K562 (cell line): ENCODE results near the gene HECA. TPM values are rescaled to one million over a fixed set of nuclear protein-coding genes. Genes with fewer than 3 reads are reported as not detected.

ENCODE experiments used
- ATAC-seq: fragments of 200-7000 bp; cut with Tn5 transposase; 3 replicates; pipeline ENCODE4 v1.9.1; 2020; ENCODE audit warnings: moderate library complexity
- BruUV-seq: library from RNA; stranded (reverse); fragments of 400-500 nt; replicated peaks from 2 replicates; lab custom pipeline; 2021; lab: Mats Ljungman, UMichigan
- CTCF ChIA-PET: fragments of 300-600 bp; formaldehyde crosslinking; extraction: SDS; loops from one replicate; lab custom pipeline; 2021; ENCODE audit warnings: low intra/inter-chr PET ratio; lab: Yijun Ruan, JAX
- POLR2A ChIA-PET: fragments of 300-600, 350-650 bp; sonication (Branson Sonifier 250); formaldehyde crosslinking; extraction: SDS; loops from one replicate; lab custom pipeline; 2021; ENCODE audit warnings: antibody characterized with exemption, inconsistent platforms; lab: Yijun Ruan, JAX
- DNase-seq, 4 experiments: peaks; one replicate each; pipeline versions ENCODE4 v3.0.0 to v3.0.0-alpha.2; 2011 to 2018; ENCODE audit warnings: low spot score in 3 of 4, mixed read lengths in 3 of 4; ENCODE audit errors: extremely low read depth in 1 of 4
- FAIRE-seq: peaks from 2 replicates; lab custom pipeline; 2011; peaks lifted over from hg19 to GRCh38; lab: Jason Lieb, UNC
- H2AFZ ChIP-seq: 2 replicates; pipeline ENCODE4 v1.6.0; 2011; ENCODE audit warnings: low read depth, low read length, control low read depth, inconsistent platforms
- H3K27ac ChIP-seq: fragments of 200-600 bp; 3 replicates; pipeline ENCODE4 v1.8.0; 2011; ENCODE audit warnings: low read depth, mild to moderate bottlenecking, control low read depth, inconsistent platforms, low read length, moderate library complexity, mixed read lengths; ENCODE audit errors: extremely low read depth
- H3K27me3 ChIP-seq, 2 experiments: fragments of 300-600 bp in 1 of 2; 2 replicates in 1 of 2; 3 replicates in 1 of 2; pipeline versions ENCODE4 v1.6.0 to v1.8.0; 2011; ENCODE audit warnings: inconsistent platforms in 2 of 2, low read length in 2 of 2, mild to moderate bottlenecking in 1 of 2, mixed read lengths in 1 of 2, moderate library complexity in 1 of 2; ENCODE audit not compliant: control insufficient read depth in 2 of 2, insufficient read depth in 2 of 2
- H3K36me3 ChIP-seq: fragments of 300-600 bp; 3 replicates; pipeline ENCODE4 v1.8.0; 2011; ENCODE audit warnings: mild to moderate bottlenecking, low read length, inconsistent platforms; ENCODE audit not compliant: control insufficient read depth, insufficient read depth
- H3K4me1 ChIP-seq, 2 experiments: fragments of 200-600 bp in 1 of 2; replicated peaks in 1 of 2; 2 replicates in 1 of 2; 3 replicates in 1 of 2; pipeline versions ENCODE4 v1.5.1 to v1.8.0; 2011; ENCODE audit warnings: inconsistent platforms in 2 of 2, low read length in 2 of 2, mild to moderate bottlenecking in 1 of 2, mixed read lengths in 1 of 2, moderate library complexity in 1 of 2; ENCODE audit not compliant: control insufficient read depth in 2 of 2, insufficient read depth in 2 of 2
- H3K4me2 ChIP-seq: 2 replicates; pipeline ENCODE4 v1.6.1; 2011; ENCODE audit warnings: low read length, control low read depth, inconsistent platforms, mixed read lengths; ENCODE audit not compliant: insufficient read depth
- H3K4me3 ChIP-seq: fragments of 200-600 bp; sonication (generic), shearing (Covaris generic); 2 replicates; pipeline ENCODE4 v1.5.1; 2016; ENCODE audit warnings: control low read depth, inconsistent platforms
- H3K79me2 ChIP-seq: fragments of 200-600 bp; 3 replicates; pipeline ENCODE4 v1.8.0; 2011; ENCODE audit warnings: low read length, inconsistent platforms; ENCODE audit not compliant: control insufficient read depth, insufficient read depth
- H3K9ac ChIP-seq, 2 experiments: 2 replicates each; pipeline versions ENCODE4 v1.6.0 to v1.6.1; 2011; ENCODE audit warnings: low read depth in 2 of 2, low read length in 2 of 2, control low read depth in 1 of 2, inconsistent platforms in 1 of 2, mild to moderate bottlenecking in 1 of 2, mixed read lengths in 1 of 2; ENCODE audit not compliant: insufficient read depth in 1 of 2
- H3K9me1 ChIP-seq: one replicate; pipeline ENCODE4 v1.6.0; 2011; ENCODE audit warnings: inconsistent platforms, mild to moderate bottlenecking, low read length, moderate library complexity; ENCODE audit not compliant: control insufficient read depth, insufficient read depth
- H3K9me3 ChIP-seq: replicated peaks from 2 replicates; pipeline ENCODE4 v1.5.1; 2011; ENCODE audit warnings: low read depth, low read length, inconsistent platforms; ENCODE audit not compliant: control insufficient read depth, insufficient read depth
- H4K20me1 ChIP-seq: replicated peaks from 2 replicates; pipeline ENCODE4 v1.6.1; 2011; ENCODE audit warnings: low read length, inconsistent platforms, mixed read lengths; ENCODE audit not compliant: control insufficient read depth, insufficient read depth
- ETS2 ChIP-seq: IDR thresholded peaks from 2 replicates; pipeline ENCODE4 v1.6.1; 2016; ENCODE audit warnings: borderline replicate concordance, missing genetic modification characterization, mild to moderate bottlenecking, moderate library complexity, missing compliant biosample characterization; ENCODE audit not compliant: poor library complexity, severe bottlenecking
- IRF2 ChIP-seq: sonication (generic); formaldehyde crosslinking; IDR thresholded peaks from 2 replicates; pipeline ENCODE4 v1.8.1; 2022; ENCODE audit warnings: mild to moderate bottlenecking, missing genetic modification reagents
- MCM7 ChIP-seq, 2 experiments: fragments of 450-650 bp; IDR thresholded peaks; 2 replicates each; pipeline ENCODE4 v1.6.1; 2016 to 2018
- NFXL1 ChIP-seq: fragments of 450-650 bp; formaldehyde crosslinking; IDR thresholded peaks from 2 replicates; pipeline ENCODE4 v1.4.0; 2021; ENCODE audit warnings: mild to moderate bottlenecking
- RBM25 ChIP-seq: fragments of 200-400 bp; formaldehyde crosslinking; IDR thresholded peaks from 2 replicates; pipeline ENCODE4 v1.6.1; 2018; ENCODE audit warnings: low read length, low read depth, moderate library complexity; ENCODE audit not compliant: severe bottlenecking
- ZBTB40 ChIP-seq, 2 experiments: fragments of 450-650 bp in 1 of 2; sonication (generic) in 1 of 2; formaldehyde crosslinking in 1 of 2; IDR thresholded peaks; 2 replicates each; pipeline versions ENCODE4 v1.7.1 to v1.9.0; 2016 to 2022; ENCODE audit warnings: inconsistent platforms in 1 of 2, mild to moderate bottlenecking in 1 of 2, missing genetic modification reagents in 1 of 2
- ZKSCAN1 ChIP-seq: fragments of 150-350 bp; IDR thresholded peaks from 2 replicates; pipeline ENCODE4 v1.6.1; 2016; ENCODE audit warnings: low read depth, low read length
- ZNF121 ChIP-seq: sonication (generic); formaldehyde crosslinking; conservative IDR thresholded peaks from 2 replicates; pipeline ENCODE4 v1.8.0; 2022; ENCODE audit warnings: missing genetic modification reagents
- ZNF282 ChIP-seq: sonication (generic); formaldehyde crosslinking; IDR thresholded peaks from 2 replicates; pipeline ENCODE4 v1.8.1; 2023; ENCODE audit warnings: missing genetic modification reagents
- WGBS: fragments of 100-300 bp; shearing (Covaris generic); methylation state at CpG from one replicate; pipeline ENCODE4 v1.1.6; 2016; ENCODE audit warnings: low coverage, mixed read lengths; ENCODE audit not compliant: insufficient coverage; ENCODE audit errors: missing lambda C conversion rate; 5-methylcytosine and 5-hydroxymethylcytosine counted together
- in situ Hi-C: fragments of 300-500 bp; cut with MboI; formaldehyde crosslinking; loops from 4 replicates; pipeline ENCODE4 v1.15.0; 2018; ENCODE audit warnings: inconsistent platforms, mixed read lengths
- intact Hi-C: fragments of 100-400 bp; cut with micrococcal nuclease; formaldehyde crosslinking; loops from 2 replicates; pipeline ENCODE4 v1.14.2; 2022
- polyA plus RNA-seq, 8 experiments: library from polyadenylated mRNA; depleted of rRNA in 4 of 8; stranded (reverse) in 5 of 8; unstranded in 3 of 8; fragments of >200 nt; fragmentation: Nextera tagmentation in 2 of 8; fragmentation: Illumina TruSeq in 1 of 8; extraction: Ambion mirVana in 2 of 8; extraction: Trizol in 1 of 8; gene quantifications; 2 replicates each; pipeline versions ENCODE4 v1.2.1 to v1.2.3, GENCODE V29; 2011 to 2014; ENCODE audit warnings: inconsistent platforms in 1 of 8, missing spikeins in 1 of 8
- total RNA-seq, 7 experiments: library from RNA; depleted of rRNA in 6 of 7; stranded (reverse); fragments of >200 nt in 6 of 7; fragmentation: Illumina TruSeq in 2 of 7; extraction: Trizol in 2 of 7; gene quantifications; 2 replicates each; pipeline versions ENCODE4 v1.2.1 to v1.2.3, GENCODE V29; 2011 to 2021; ENCODE audit warnings: low replicate concordance in 1 of 7
- TF ChIP-seq, protein P1 (sequence below): fragments of 250-450 bp; sonication (Bioruptor Pico); IDR thresholded peaks from 2 replicates; pipeline ENCODE4 v1.4.0; 2020; ENCODE audit warnings: mild to moderate bottlenecking, moderate library complexity, borderline replicate concordance

HECA gene
- total and polyA plus RNA-seq, 9 of the 15 experiments (the other 6 are each of a cell fraction or from before 2014, with no cell fraction given) = 0.31 to 2.3 (median 1.1) TPM

- in situ Hi-C loops (no loop called here), intact Hi-C loops (no loop called here)
- Histone ChIP-seq H3K4me3 (no peak overlapping the region), H3K79me2 (no peaks in the 10 kb centered on the region), H3K36me3 (no peaks in the 10 kb centered on the region), H2AFZ (no peak overlapping the region), H3K4me1 (no peaks in the 10 kb centered on the region), H3K9ac (no peak overlapping the region), H3K27ac (no peak overlapping the region), H3K27me3 (peaks cover 0 to 10% of the 10 kb centered on the region in 2 experiments; a peak in 4 of 5 replicates), H3K9me3 (no peaks in the 10 kb centered on the region), H3K9me1 (no peaks in the 10 kb centered on the region), H3K4me2 (no peak overlapping the region), H4K20me1 (no peaks in the 10 kb centered on the region)
- DNase-seq = no peak
- TF ChIP-seq IRF2 (CRISPR knock-in tag) (no peak), ZBTB40 (IDR thresholded peaks at IDR 0.05) (no peak), ZBTB40 (CRISPR knock-in tag; IDR thresholded peaks at IDR 0.05) (no peak), RBM25 (no peak), MCM7 (IDR thresholded peaks at IDR 0.05) (no peak), ZNF121 (CRISPR knock-in tag) (no peak), ETS2 (tag) (no peak), ZNF282 (CRISPR knock-in tag) (no peak), ZKSCAN1 (no peak), NFXL1 (CRISPR knock-in tag) (no peak)
- TF ChIP-seq, protein P1, sequence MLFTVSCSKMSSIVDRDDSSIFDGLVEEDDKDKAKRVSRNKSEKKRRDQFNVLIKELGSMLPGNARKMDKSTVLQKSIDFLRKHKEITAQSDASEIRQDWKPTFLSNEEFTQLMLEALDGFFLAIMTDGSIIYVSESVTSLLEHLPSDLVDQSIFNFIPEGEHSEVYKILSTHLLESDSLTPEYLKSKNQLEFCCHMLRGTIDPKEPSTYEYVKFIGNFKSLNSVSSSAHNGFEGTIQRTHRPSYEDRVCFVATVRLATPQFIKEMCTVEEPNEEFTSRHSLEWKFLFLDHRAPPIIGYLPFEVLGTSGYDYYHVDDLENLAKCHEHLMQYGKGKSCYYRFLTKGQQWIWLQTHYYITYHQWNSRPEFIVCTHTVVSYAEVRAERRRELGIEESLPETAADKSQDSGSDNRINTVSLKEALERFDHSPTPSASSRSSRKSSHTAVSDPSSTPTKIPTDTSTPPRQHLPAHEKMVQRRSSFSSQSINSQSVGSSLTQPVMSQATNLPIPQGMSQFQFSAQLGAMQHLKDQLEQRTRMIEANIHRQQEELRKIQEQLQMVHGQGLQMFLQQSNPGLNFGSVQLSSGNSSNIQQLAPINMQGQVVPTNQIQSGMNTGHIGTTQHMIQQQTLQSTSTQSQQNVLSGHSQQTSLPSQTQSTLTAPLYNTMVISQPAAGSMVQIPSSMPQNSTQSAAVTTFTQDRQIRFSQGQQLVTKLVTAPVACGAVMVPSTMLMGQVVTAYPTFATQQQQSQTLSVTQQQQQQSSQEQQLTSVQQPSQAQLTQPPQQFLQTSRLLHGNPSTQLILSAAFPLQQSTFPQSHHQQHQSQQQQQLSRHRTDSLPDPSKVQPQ = no peak
- 0% methylated on average over 4 of the region's 4 CpGs for WGBS
- FAIRE-seq = no peak
- ChIA-PET POLR2A (no interaction called here), CTCF (no interaction called here)
- ATAC-seq = no peak
- no TSS peak for BruUV-seq
Observed at GRCh38 chr6:139187489-139187888, 52.6 kb downstream of the HECA start.
